Kidney (tissue), 14 donors: ENCODE results near the gene CRMP1. TPM values are rescaled to one million over a fixed set of nuclear protein-coding genes. Genes with fewer than 3 reads are reported as not detected.

Experiments used
- DNase-seq, 5 donors: peaks; one replicate each; pipeline ENCODE4 v3.0.0-alpha.2; 2013 to 2020
- FAIRE-seq: peaks from 2 replicates; lab custom pipeline; 2012; peaks lifted over from hg19 to GRCh38; lab: Jason Lieb, UNC
- H3K27ac ChIP-seq, 2 donors: one replicate each; pipeline ENCODE4 v1.7.0; 2013; ENCODE audit warnings: low read depth in 2 of 2, low read length in 2 of 2, inconsistent platforms in 1 of 2
- H3K27me3 ChIP-seq: one replicate; pipeline ENCODE4 v1.7.1; 2013; ENCODE audit warnings: low read length, inconsistent platforms; ENCODE audit not compliant: control insufficient read depth, insufficient read depth
- H3K36me3 ChIP-seq, 3 donors: one replicate each; pipeline versions ENCODE4 v1.7.0 to v1.7.1; 2013; ENCODE audit warnings: low read length in 3 of 3, control low read depth in 1 of 3, inconsistent platforms in 1 of 3; ENCODE audit not compliant: insufficient read depth in 3 of 3, control insufficient read depth in 2 of 3
- H3K4me1 ChIP-seq, 3 donors: one replicate each; pipeline versions ENCODE4 v1.7.0 to v1.7.1; 2013; ENCODE audit warnings: low read length in 3 of 3, inconsistent platforms in 1 of 3, low read depth in 1 of 3; ENCODE audit not compliant: control insufficient read depth in 2 of 3, insufficient read depth in 2 of 3
- H3K4me3 ChIP-seq, 3 donors: one replicate each; pipeline versions ENCODE4 v1.7.0 to v1.8.1; 2013; ENCODE audit warnings: low read length in 3 of 3, control low read depth in 1 of 3, inconsistent platforms in 1 of 3
- H3K9ac ChIP-seq, 3 donors: one replicate each; pipeline versions ENCODE4 v1.7.0 to v1.7.1; 2013; ENCODE audit warnings: low read length in 3 of 3, control low read depth in 1 of 3, inconsistent platforms in 1 of 3
- H3K9me3 ChIP-seq, 3 donors: one replicate each; pipeline versions ENCODE4 v1.7.0 to v1.7.1; 2013; ENCODE audit warnings: low read length in 3 of 3, control low read depth in 1 of 3, inconsistent platforms in 1 of 3; ENCODE audit not compliant: control insufficient read depth in 2 of 3, insufficient read depth in 1 of 3
- intact Hi-C: fragments of 100-400 bp; cut with DNase I; formaldehyde crosslinking; loops from one replicate; pipeline ENCODE4 v1.11.1; 2022
- polyA plus RNA-seq: library from polyadenylated mRNA; stranded (reverse); fragments of 350-450 nt; fragmentation: Illumina TruSeq; extraction: RNeasy Lipid Tissue Mini Kit (QIAGEN cat#74804); gene quantifications from one replicate; pipeline ENCODE4 v1.2.3, GENCODE V29; 2014; ENCODE audit warnings: low read depth, low replicate concordance; ENCODE audit not compliant: insufficient read depth
- total RNA-seq: library from RNA; stranded (reverse); fragmentation: NEBNext Ultra II Directional; extraction: Animal tissue kit (Norgen Biotek cat#: 25700); gene quantifications from one replicate; pipeline ENCODE4 v1.2.1, GENCODE V29; 2021
- TF ChIP-seq, protein P1 (sequence below): IDR thresholded peaks from 3 replicates; pipeline ENCODE4 v1.5.1; 2012; ENCODE audit warnings: mild to moderate bottlenecking, moderate library complexity, borderline replicate concordance; ENCODE audit not compliant: insufficient read depth; ENCODE audit errors: extremely low read depth
- donor health status: control.
- donor health status: control.
- donor health status: control.
- donor health status: control.
- donor health status: control.
- donor health status: DM: yes; HTN: yes; CAD: no.
- donor health status: Normal renal cell carcinoma (clear cell type).

The CRMP1 gene
- total and polyA plus RNA-seq, 2 donors from 2014 or later = 0.26 to 0.66 TPM

DNA sequence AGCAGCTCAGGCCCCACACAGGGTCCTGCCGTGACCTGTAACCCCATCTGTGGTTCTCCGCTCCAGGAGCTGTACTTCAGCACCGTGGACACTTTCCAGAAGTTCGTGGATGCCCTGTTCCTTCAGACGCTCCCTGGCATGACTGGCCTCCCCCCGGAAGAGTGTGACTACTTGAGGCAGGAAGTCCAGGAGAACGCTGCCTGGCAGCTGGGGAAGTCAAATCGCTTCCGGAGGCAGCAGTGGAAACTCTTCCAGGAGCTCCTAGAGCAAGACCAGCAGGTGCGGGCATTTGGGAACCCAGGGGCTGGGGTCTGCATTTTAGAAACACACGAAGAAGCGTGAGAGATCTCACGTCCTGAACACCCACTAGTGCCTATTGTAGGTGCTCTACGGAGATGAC is 109.4 kb downstream of the CRMP1 start:
- no peaks in the 10 kb centered on the region for H3K27me3 ChIP-seq
- TF ChIP-seq, protein P1, sequence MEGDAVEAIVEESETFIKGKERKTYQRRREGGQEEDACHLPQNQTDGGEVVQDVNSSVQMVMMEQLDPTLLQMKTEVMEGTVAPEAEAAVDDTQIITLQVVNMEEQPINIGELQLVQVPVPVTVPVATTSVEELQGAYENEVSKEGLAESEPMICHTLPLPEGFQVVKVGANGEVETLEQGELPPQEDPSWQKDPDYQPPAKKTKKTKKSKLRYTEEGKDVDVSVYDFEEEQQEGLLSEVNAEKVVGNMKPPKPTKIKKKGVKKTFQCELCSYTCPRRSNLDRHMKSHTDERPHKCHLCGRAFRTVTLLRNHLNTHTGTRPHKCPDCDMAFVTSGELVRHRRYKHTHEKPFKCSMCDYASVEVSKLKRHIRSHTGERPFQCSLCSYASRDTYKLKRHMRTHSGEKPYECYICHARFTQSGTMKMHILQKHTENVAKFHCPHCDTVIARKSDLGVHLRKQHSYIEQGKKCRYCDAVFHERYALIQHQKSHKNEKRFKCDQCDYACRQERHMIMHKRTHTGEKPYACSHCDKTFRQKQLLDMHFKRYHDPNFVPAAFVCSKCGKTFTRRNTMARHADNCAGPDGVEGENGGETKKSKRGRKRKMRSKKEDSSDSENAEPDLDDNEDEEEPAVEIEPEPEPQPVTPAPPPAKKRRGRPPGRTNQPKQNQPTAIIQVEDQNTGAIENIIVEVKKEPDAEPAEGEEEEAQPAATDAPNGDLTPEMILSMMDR = no peak
- DNase-seq (peak in 1 of 5 donors; percentile 30), FAIRE-seq (no peak)
- intact Hi-C loops = no loop called here
- peaks cover 0 to 7% (median 3%) of the 10 kb centered on the region in 3 donors for H3K4me1 ChIP-seq
- no peak overlapping the region for H3K9ac ChIP-seq
- no peaks in the 10 kb centered on the region for H3K9me3 ChIP-seq
- peaks cover 11 to 37% (median 19%) of the 10 kb centered on the region in 3 donors for H3K36me3 ChIP-seq
- no peak overlapping the region for H3K27ac ChIP-seq
- H3K4me3 ChIP-seq = no peak overlapping the region

DNA sequence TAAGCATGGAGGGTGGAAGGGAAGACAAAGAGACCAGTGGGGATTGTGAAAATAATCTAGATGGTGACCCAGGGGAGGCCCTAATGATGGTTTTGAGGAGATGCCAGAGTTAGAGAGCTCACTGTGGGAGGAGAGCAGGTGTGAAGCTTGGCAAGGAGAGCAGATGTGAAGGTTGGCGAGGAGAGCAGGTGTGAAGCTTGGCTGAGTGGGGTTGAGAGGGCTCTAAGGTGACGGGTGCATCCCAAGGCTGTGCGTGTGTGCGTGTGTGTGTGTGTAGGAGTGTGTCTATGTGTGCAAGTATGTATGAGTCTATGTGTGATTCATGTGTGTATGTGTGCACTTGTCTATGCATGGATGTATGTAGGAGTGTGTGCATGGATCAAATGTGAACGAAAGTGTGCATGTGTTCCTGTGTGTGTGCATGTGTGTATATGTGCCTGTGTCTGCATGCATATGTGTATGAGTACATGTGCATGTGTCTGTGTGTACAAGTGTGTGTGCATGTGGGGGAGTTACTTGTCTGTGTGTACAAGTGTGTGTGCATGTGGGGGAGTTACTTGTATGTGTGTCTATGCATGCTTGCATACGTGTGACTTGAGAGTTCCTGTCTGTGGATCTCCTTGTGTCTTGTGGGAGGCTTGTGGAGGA is 109.9 kb downstream of the CRMP1 start:
- H3K27ac ChIP-seq = no peak overlapping the region
- DNase-seq (peak in 1 of 5 donors; percentile 32), FAIRE-seq (no peak)
- H3K4me3 ChIP-seq = no peak overlapping the region
- no peaks in the 10 kb centered on the region for H3K27me3 ChIP-seq
- TF ChIP-seq, protein P1 = no peak
- H3K9me3 ChIP-seq = no peaks in the 10 kb centered on the region
- intact Hi-C loops = no loop called here
- H3K36me3 ChIP-seq = peaks cover 11 to 32% (median 13%) of the 10 kb centered on the region in 3 donors
- no peak overlapping the region for H3K9ac ChIP-seq
- peaks cover 0 to 7% (median 3%) of the 10 kb centered on the region in 3 donors for H3K4me1 ChIP-seq

DNA sequence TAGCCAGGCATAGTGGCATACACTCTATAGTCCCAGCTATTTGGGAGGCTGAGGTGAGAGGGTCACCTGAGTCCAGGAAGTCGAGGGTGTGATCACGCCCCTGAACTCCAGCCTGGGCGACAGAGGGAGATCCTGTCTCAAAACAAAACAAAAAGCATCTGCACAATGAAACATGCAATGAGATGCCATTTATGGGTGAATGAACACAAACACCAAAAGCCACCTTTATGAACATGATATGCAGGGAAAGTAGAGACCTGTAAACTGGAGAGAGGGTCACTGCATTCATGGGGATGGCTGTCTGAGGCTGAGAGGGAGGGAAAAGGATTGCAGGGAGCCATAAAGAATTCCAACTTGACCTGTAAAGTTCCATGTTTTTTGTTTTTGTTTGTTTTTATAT is 111.2 kb downstream of the CRMP1 start:
- FAIRE-seq (no peak), DNase-seq (peak in 4 of 5 donors; percentile 2 to 71 (median 41))
- no peak overlapping the region for H3K27ac ChIP-seq
- H3K27me3 ChIP-seq = no peaks in the 10 kb centered on the region
- H3K9ac ChIP-seq = no peak overlapping the region
- intact Hi-C loops = no loop called here
- TF ChIP-seq, protein P1 = no peak
- peaks cover 0 to 7% (median 3%) of the 10 kb centered on the region in 3 donors for H3K4me1 ChIP-seq
- peaks cover 8 to 25% (median 10%) of the 10 kb centered on the region in 3 donors for H3K36me3 ChIP-seq
- no peak overlapping the region for H3K4me3 ChIP-seq
- H3K9me3 ChIP-seq = peaks cover 0 to under 1% (median 0%) of the 10 kb centered on the region in 3 donors
